ENCODE measurements around the gene ACAD11.
"Not testable (repeated sequence)": the region's sequence is repeated elsewhere in the genome, so short reads cannot be mapped to it uniquely, and the experiment has no call there.

Gene ACAD11

DNA sequence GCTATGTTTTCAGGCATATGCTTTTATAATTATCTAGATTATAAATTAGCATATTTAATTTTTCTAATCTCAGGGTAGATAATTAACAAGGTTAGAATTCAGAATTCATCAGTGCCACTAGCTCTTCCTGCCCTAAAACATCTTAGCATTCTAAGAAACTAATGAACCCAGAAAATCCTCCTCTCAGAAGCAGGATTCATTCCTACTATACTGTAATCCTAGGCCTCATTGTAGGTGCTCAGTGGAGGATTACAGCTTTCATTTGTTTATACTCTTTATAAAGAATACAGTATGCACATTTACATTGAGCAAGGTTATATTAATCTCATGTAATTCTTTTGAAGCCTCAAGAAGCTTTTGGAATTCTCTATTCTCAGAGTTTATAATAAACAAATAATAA lies 20.9 kb downstream of the ACAD11 start:
- Mint-ChIP-seq H3K36me3 (peaks cover 7% of the 10 kb centered on the region), H3K27ac (no peak overlapping the region)
- CTCF ChIA-PET: interaction anchor here (0.7 to 6.7 kb wide), 3 partner anchors 20 to 103 kb away, joined by 3 to 103 read pairs (median 3); no protein-coding TSS in a partner anchor

DNA sequence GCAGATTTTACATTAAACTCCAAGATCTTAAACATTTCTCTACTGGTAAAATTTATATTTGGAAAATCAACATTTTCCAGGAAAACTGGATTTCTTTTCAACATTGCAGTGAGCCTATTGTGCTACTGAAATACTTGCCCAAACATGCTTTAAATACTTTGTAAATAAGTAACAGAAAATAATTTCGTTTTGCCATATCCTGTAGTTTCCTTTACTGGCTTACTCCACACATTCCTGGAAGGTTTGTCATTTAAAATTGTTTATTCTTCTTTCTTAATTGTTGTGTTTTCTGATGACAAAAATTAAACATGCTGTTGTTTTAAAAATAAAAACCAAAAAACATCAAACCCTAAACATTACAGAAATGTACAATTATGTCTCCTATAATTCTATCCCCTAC lies 22.0 kb downstream of the ACAD11 start:
- H3K27me3 Mint-ChIP-seq: no peaks in the 10 kb centered on the region
- DNase-seq: no peak
- H3K36me3 Mint-ChIP-seq: peaks cover 7% of the 10 kb centered on the region
- no peaks in the 10 kb centered on the region for H3K4me1 Mint-ChIP-seq
- H3K4me3 Mint-ChIP-seq: no peak overlapping the region
- CTCF ChIA-PET: interaction anchor here (6.7 kb wide), 1 partner anchor 101 kb away, joined by 103 read pairs; no protein-coding TSS in a partner anchor
- H3K27ac Mint-ChIP-seq: no peak overlapping the region
- H3K9me3 Mint-ChIP-seq: no peaks in the 10 kb centered on the region

More for the DNA sequence above, 20.9 kb downstream of the ACAD11 start:
- Mint-ChIP-seq H3K4me1 (no peaks in the 10 kb centered on the region), H3K27me3 (no peaks in the 10 kb centered on the region), H3K4me3 (no peak overlapping the region), H3K9me3 (no peaks in the 10 kb centered on the region)
- no peak for DNase-seq

DNA sequence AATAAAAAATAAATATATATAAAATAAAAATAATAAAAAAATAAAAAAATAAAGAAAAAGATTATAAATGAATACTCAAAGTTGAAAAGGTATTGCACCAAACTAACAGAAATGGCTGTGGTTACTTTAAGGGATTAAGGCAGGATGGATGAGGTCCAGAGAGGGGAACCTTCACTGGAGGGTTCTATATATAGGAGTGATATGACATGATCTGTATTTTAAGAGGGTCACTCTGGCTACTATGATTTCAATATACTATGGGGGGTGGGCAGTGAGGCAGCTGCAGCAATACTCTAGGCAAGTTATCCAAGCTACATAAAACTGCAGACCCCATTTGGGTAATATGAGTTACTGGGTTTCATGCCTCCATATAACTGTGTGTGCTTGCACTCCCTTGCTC lies 24.6 kb downstream of the ACAD11 start:
- Mint-ChIP-seq H3K9me3 (no peaks in the 10 kb centered on the region), H3K27me3 (no peaks in the 10 kb centered on the region), H3K36me3 (peaks cover 7% of the 10 kb centered on the region), H3K4me3 (no peak overlapping the region), H3K4me1 (no peaks in the 10 kb centered on the region), H3K27ac (no peak overlapping the region)
- CTCF ChIA-PET: interaction anchor here (2.2 kb wide), 1 partner anchor 99 kb away, joined by 9 read pairs; no protein-coding TSS in a partner anchor
- DNase-seq: no peak

DNA sequence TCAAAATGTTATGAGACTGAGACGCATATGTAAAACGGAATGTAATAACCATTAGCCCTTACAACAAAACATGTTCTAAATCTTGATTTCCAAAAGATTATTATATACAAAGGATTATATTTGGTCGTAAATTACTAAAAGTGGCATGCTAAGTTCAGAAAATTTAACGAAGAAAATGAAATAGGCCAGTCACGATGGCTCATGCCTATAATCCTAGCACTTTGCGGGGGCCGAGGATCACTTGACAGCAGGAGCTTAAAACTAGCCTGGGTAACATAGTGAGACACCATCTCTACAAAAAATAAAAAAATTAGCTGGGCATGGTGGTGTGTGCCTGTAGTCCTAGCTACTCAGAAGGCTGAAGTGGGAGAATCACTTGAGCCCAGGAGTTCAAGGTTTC lies 29.0 kb downstream of the ACAD11 start:
- H3K9me3 Mint-ChIP-seq: no peaks in the 10 kb centered on the region
- CTCF ChIA-PET: interaction anchor here (1.1 to 1.5 kb wide), 2 partner anchors 11 to 12 kb away, joined by 3 to 5 read pairs; no protein-coding TSS in a partner anchor
- DNase-seq: no peak
- no peaks in the 10 kb centered on the region for H3K4me1 Mint-ChIP-seq
- H3K4me3 Mint-ChIP-seq: no peak overlapping the region
- H3K27me3 Mint-ChIP-seq: no peaks in the 10 kb centered on the region
- no peak overlapping the region for H3K27ac Mint-ChIP-seq
- peaks cover 12% of the 10 kb centered on the region for H3K36me3 Mint-ChIP-seq

DNA sequence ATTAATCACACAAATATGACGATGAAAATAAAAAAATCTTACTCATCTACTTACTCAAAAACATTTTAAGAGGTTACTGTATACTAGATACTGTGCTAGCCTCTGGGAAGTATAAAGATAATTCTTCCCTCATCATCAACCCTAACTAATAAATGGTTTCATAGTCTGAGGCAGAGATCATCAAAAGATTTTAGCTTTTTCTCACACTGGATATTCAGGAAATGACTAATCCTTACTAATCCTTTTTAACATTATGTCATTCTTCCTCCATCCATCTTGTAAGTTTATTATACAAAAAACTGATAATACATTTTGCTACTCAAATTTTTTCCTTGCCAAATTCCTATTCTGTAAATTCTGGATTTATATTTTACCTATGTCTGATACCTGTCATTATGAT lies 29.7 kb downstream of the ACAD11 start:
- no peaks in the 10 kb centered on the region for H3K9me3 Mint-ChIP-seq
- H3K4me3 Mint-ChIP-seq: no peak overlapping the region
- no peaks in the 10 kb centered on the region for H3K4me1 Mint-ChIP-seq
- CTCF ChIA-PET: no interaction called here
- peaks cover 11% of the 10 kb centered on the region for H3K36me3 Mint-ChIP-seq
- no peaks in the 10 kb centered on the region for H3K27me3 Mint-ChIP-seq
- no peak for DNase-seq
- H3K27ac Mint-ChIP-seq: no peak overlapping the region

DNA sequence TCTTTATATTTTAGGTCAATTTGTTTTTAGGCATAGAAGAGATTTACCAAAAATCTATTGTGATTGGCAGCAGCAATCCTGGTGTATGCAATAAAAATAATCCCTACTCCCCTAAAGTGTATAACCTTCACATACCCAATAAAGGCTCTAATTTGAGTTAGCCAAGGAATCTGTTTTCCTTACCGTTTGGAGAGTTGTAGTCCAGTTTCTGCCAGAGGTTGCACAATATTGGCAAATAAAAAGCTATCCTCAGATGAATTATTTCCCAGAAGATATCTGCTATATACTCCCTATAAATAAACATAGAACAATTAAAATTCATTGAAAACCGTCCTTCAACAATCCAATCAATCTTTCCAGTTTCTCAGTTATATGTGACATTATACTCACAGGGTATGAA lies 31.5 kb downstream of the ACAD11 start:
- Mint-ChIP-seq H3K27ac (no peak overlapping the region), H3K4me3 (no peak overlapping the region), H3K36me3 (peaks cover 11% of the 10 kb centered on the region), H3K27me3 (no peaks in the 10 kb centered on the region), H3K9me3 (no peaks in the 10 kb centered on the region), H3K4me1 (no peaks in the 10 kb centered on the region)
- no peak for DNase-seq
- CTCF ChIA-PET: interaction anchor here (0.6 kb wide), 1 partner anchor 66 kb away, joined by 3 read pairs; no protein-coding TSS in a partner anchor

DNA sequence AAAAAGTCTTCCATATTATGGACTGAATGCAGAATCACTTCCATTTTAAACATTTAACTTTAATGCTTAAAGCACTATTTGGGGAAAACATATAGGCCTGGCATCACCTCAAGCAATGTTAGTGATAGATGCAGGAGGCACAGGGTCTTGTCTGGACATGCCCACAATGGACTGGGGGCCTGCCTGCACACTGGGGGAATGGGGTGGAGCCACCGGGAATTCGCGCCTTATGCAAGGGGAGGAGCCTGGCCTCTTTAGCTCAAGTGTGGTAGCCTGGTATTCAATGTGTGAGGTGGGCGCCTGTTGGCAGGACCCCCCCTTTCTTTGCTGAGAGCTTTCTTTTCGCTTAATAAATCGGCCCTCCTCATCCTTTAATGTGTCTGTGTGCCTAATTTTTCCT lies 32.7 kb downstream of the ACAD11 start:
- CTCF ChIA-PET: interaction anchor here (1.3 kb wide), 1 partner anchor 9 kb away, joined by 3 read pairs; no protein-coding TSS in a partner anchor
- Mint-ChIP-seq H3K36me3 (peaks cover 11% of the 10 kb centered on the region), H3K9me3 (no peaks in the 10 kb centered on the region), H3K4me3 (no peak overlapping the region), H3K4me1 (peaks cover 1% of the 10 kb centered on the region), H3K27me3 (no peaks in the 10 kb centered on the region), H3K27ac (no peak overlapping the region)
- DNase-seq: no peak

DNA sequence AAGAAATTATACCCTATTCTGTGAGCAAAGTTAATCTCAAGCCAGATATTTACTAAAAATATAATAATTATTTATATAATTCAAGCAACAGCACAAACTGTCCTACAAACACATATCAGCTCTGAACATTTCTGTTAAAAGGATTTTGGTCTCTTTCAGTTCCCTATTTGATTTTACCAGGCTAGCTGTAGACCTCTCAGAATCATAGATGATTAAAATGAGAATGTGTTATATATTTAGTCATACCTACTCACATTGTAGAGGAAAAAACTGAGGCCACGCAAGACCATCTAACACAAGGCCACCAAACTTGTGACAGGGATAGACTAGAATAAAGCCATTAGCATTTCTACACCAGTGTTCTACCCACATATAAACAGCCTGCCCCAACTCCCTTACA lies 34.0 kb downstream of the ACAD11 start:
- H3K27me3 Mint-ChIP-seq: no peaks in the 10 kb centered on the region
- peaks cover 2% of the 10 kb centered on the region for H3K4me1 Mint-ChIP-seq
- H3K36me3 Mint-ChIP-seq: peaks cover 11% of the 10 kb centered on the region
- H3K9me3 Mint-ChIP-seq: no peaks in the 10 kb centered on the region
- no peak overlapping the region for H3K27ac Mint-ChIP-seq
- no peak for DNase-seq
- CTCF ChIA-PET: interaction anchor here (1.3 kb wide), 2 partner anchors 8 to 16 kb away, joined by 3 read pairs; no protein-coding TSS in a partner anchor
- H3K4me3 Mint-ChIP-seq: no peak overlapping the region

DNA sequence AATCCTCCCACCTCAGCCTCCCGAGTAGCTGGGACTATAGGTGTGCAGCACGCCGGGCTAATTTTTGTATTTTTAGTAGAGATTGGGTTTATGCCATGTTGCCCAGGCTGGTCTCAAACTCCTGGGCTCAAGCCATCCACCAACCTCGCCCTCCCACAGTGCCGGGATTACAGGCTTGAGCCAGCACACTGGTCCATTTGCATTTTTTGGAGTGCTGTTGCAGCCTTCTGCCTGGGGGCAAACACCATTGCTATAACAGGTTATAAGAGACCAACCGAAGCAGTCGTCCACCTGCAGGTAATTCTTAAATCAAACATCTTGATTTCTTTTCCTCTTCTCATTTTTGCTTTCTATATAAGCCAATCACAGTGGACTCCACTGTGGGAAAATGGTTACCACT lies 34.8 kb downstream of the ACAD11 start:
- Mint-ChIP-seq H3K27ac (no peak overlapping the region), H3K9me3 (no peaks in the 10 kb centered on the region), H3K36me3 (peaks cover 11% of the 10 kb centered on the region), H3K4me1 (peaks cover 2% of the 10 kb centered on the region), H3K4me3 (no peak overlapping the region), H3K27me3 (no peaks in the 10 kb centered on the region)
- DNase-seq: no peak
- CTCF ChIA-PET: no interaction called here

DNA sequence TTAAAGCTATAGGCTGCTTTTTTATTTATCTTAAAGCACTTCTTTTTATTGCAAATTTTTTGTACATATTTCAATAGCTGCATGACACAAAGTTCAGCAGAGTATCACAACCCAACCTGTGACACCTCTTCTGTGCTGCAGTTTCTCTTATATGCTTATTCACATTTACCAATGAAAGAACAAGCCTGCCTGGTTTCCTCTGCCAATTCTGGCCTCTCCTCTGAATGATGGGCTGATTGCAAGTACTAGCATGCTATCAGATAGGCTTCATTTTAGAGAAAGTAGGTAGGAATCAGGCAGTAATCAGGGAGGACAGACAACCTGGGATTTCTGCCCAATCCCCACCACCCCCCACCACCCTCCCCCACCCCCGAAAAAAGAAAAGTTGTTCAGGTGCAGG lies 36.0 kb downstream of the ACAD11 start:
- Mint-ChIP-seq H3K9me3 (no peaks in the 10 kb centered on the region), H3K36me3 (peaks cover 11% of the 10 kb centered on the region), H3K4me1 (peaks cover 2% of the 10 kb centered on the region), H3K27ac (no peak overlapping the region), H3K4me3 (no peak overlapping the region), H3K27me3 (no peaks in the 10 kb centered on the region)
- CTCF ChIA-PET: interaction anchor here (0.7 kb wide), 1 partner anchor 273 kb away, joined by 3 read pairs; no protein-coding TSS in a partner anchor
- no peak for DNase-seq

DNA sequence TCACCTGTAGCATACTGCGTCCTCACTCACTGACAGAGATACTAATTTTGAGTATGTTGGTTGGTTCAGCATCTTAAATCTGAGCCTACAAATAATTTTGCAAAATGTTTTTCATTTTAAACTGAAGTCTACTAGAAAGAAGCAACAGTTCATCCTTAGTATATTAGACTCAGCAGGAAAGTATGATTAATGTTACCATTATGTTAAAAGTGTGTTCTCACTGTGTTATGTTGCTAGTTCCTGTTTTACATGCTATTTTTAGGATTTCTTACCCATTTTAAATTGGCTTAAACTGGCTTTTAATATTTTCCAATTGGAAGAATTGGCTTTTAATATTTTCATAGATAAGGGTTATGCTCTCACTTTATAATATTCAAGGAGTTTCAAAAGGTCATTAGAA lies 36.8 kb downstream of the ACAD11 start:
- Mint-ChIP-seq H3K4me1 (peaks cover 2% of the 10 kb centered on the region), H3K9me3 (no peaks in the 10 kb centered on the region), H3K27me3 (no peaks in the 10 kb centered on the region), H3K36me3 (peaks cover 11% of the 10 kb centered on the region), H3K4me3 (no peak overlapping the region), H3K27ac (no peak overlapping the region)
- CTCF ChIA-PET: interaction anchor here (0.7 kb wide), 1 partner anchor 20 kb away, joined by 3 read pairs; no protein-coding TSS in a partner anchor
- no peak for DNase-seq

DNA sequence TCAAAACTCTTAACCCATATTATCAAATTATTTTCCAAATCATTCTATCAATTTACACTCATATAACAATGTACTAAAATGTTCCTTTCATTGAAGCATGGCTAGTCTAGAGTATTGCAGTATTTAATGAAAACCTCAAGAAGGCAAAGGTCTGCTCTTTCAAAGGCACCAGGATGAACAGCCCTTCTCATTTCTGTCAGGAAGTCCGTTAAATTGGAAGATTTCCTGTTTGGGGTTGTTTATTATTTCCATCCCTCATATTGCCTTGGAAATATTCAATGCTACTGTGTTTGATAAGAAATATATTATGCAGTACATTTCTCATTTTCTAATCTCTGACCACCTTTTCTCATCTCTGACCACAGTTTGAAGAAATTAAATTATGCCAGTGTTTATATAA lies 37.5 kb downstream of the ACAD11 start:
- Mint-ChIP-seq H3K9me3 (no peaks in the 10 kb centered on the region), H3K36me3 (peaks cover 14% of the 10 kb centered on the region), H3K27me3 (no peaks in the 10 kb centered on the region), H3K4me3 (no peak overlapping the region), H3K27ac (no peak overlapping the region), H3K4me1 (peaks cover 2% of the 10 kb centered on the region)
- CTCF ChIA-PET: no interaction called here
- DNase-seq: no peak

DNA sequence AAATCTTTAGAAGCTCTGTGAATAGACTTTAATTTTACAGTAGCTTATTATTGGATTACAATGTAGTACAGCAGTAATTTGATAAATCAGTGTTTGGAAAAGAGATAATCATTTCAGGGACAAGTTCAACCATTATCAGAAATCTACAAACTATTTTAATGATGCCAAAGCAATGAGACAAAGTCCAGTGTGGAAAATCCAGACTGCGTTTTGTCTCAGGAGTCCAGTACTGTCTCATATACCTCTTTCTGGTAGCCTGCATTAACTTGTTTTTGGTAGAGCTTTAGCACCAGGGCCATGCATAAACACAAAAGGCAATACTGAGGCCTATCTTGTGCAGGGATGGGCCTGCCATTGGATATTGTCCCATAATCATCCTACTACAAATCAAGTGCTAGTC lies 42.8 kb downstream of the ACAD11 start:
- CTCF ChIA-PET: no interaction called here
- no peak for DNase-seq
- Mint-ChIP-seq H3K36me3 (peaks cover 15% of the 10 kb centered on the region), H3K27ac (no peak overlapping the region), H3K4me1 (no peaks in the 10 kb centered on the region), H3K4me3 (no peak overlapping the region), H3K9me3 (peaks cover 2% of the 10 kb centered on the region), H3K27me3 (no peaks in the 10 kb centered on the region)

DNA sequence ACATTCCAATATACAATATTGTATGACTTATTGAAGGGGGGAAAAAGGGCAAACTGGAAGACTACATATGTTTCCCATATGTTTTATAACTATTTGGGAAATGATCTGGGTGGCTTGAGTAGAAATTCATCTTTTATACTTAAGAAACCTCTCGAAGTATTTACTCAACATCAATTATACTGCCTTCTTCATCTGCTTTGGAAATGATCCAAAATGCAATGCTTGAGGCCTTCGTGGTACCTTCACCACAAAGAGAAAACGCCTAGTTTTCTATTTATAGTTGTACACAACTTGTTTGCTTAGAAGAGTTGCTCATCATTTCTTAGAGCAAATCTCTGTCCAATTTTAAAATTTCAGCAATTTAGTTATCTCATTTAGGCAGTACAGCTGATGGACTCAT lies 43.7 kb downstream of the ACAD11 start:
- Mint-ChIP-seq H3K36me3 (peaks cover 17% of the 10 kb centered on the region), H3K4me3 (no peak overlapping the region), H3K27ac (no peak overlapping the region), H3K9me3 (peaks cover 2% of the 10 kb centered on the region), H3K4me1 (no peaks in the 10 kb centered on the region), H3K27me3 (no peaks in the 10 kb centered on the region)
- no peak for DNase-seq
- CTCF ChIA-PET: no interaction called here

DNA sequence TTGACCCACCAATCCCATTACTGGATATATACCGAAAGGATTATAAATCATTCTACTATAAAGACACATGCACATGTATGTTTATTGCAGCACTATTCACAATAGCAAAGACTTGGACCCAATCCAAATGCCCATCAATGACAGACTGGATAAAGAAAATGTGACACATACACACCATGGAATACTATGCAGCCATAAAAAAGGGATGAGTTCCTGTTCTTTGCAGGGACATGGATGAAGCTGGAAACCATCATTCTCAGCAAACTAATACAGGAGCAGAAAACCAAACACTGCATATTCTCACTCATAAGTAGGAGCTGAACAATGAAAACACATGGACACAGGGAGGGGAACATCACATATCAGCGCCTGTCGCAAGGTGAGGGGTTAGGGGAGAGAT lies 44.3 kb downstream of the ACAD11 start:
- CTCF ChIA-PET, H3K27ac Mint-ChIP-seq, H3K4me1 Mint-ChIP-seq, H3K9me3 Mint-ChIP-seq, DNase-seq, H3K27me3 Mint-ChIP-seq, H3K4me3 Mint-ChIP-seq: not testable (repeated sequence)
- peaks cover 17% of the 10 kb centered on the region for H3K36me3 Mint-ChIP-seq

DNA sequence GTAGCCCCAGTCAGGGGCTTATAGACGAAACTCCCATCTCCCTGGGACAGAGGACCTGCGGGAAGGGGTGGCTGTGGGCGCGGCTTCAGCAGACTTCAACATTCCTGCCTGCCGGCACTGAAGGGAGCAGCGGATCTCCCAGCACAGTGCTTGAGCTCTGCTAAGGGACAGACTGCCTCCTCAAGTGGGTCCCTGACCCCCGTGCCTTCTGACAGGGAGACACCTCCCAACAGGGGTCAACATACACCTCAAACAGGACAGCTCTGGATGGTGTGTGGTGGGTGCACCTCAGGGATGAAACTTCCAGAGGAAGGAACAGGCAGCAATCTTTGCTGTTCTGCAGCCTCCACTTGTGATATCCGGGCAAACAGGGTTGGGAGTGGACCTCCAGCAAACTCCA lies 53.0 kb downstream of the ACAD11 start:
- H3K4me1 Mint-ChIP-seq, CTCF ChIA-PET, H3K4me3 Mint-ChIP-seq, H3K27me3 Mint-ChIP-seq, H3K9me3 Mint-ChIP-seq, DNase-seq, H3K27ac Mint-ChIP-seq: not testable (repeated sequence)
- peaks cover 14% of the 10 kb centered on the region for H3K36me3 Mint-ChIP-seq
